ENCODE data around the gene TBL1X. TPM values are rescaled to one million over a fixed set of nuclear protein-coding genes. Genes with fewer than 3 reads are reported as not detected.

Gene TBL1X
- total RNA-seq, 1 experiment from 2014 or later: 17.6 TPM

- Histone ChIP-seq H3K4me3 (no peak overlapping the region), H2AFZ (no peak overlapping the region), H3K36me3 (ENCODE audit: low read depth) (no peaks in the 10 kb centered on the region), H3K4me1 (replicated peaks; ENCODE audit: insufficient read depth) (no peaks in the 10 kb centered on the region), H3K79me2 (ENCODE audit: low read depth) (no peaks in the 10 kb centered on the region), H4K20me1 (ENCODE audit: insufficient read depth) (no peaks in the 10 kb centered on the region), H3K27me3 (ENCODE audit: insufficient read depth, low read depth) (no peaks in the 10 kb centered on the region), H3K9me2 (ENCODE audit: insufficient read depth) (no peaks in the 10 kb centered on the region), H3F3A (ENCODE audit: insufficient read depth, low read depth) (no peaks in the 10 kb centered on the region), H3K4me2 (no peak overlapping the region), H3K27ac (no peak overlapping the region), H3K9me3 (ENCODE audit: insufficient read depth, low read depth) (no peaks in the 10 kb centered on the region)
- ChIA-PET CTCF (no interaction called here), POLR2A (ENCODE audit: unreplicated experiment) (no interaction called here)
- DNase-seq: no peak
- no peak for TF ChIP-seq CTCF (conservative IDR thresholded peaks at IDR 0.05)
- TF ChIP-seq EZH2 (IDR thresholded peaks at IDR 0.05; ENCODE audit: low read depth): no peak
- intact Hi-C loops (cut with micrococcal nuclease; ENCODE audit: unreplicated experiment): no loop called here
- BruUV-seq (replicated peaks): no TSS peak
Observed at GRCh38 chrX:9576059-9576458, 111.2 kb downstream of the TBL1X start.

- no peak for DNase-seq
- no peak overlapping the region for H2AFZ ChIP-seq
- intact Hi-C loops (cut with micrococcal nuclease; ENCODE audit: unreplicated experiment): no loop called here
- H4K20me1 ChIP-seq (ENCODE audit: insufficient read depth): no peaks in the 10 kb centered on the region
- no peak overlapping the region for H3K4me3 ChIP-seq
- no peaks in the 10 kb centered on the region for H3K9me3 ChIP-seq (ENCODE audit: insufficient read depth, low read depth)
- no peaks in the 10 kb centered on the region for H3K9me2 ChIP-seq (ENCODE audit: insufficient read depth)
- BruUV-seq (replicated peaks): no TSS peak
- H3K4me1 ChIP-seq (replicated peaks; ENCODE audit: insufficient read depth): no peaks in the 10 kb centered on the region
- no peak overlapping the region for H3K4me2 ChIP-seq
- no peak for TF ChIP-seq CTCF (conservative IDR thresholded peaks at IDR 0.05)
- no peak for TF ChIP-seq EZH2 (IDR thresholded peaks at IDR 0.05; ENCODE audit: low read depth)
- H3K79me2 ChIP-seq (ENCODE audit: low read depth): no peaks in the 10 kb centered on the region
- no peaks in the 10 kb centered on the region for H3K27me3 ChIP-seq (ENCODE audit: insufficient read depth, low read depth)
- H3K27ac ChIP-seq: no peak overlapping the region
- no peaks in the 10 kb centered on the region for H3K36me3 ChIP-seq (ENCODE audit: low read depth)
- no peaks in the 10 kb centered on the region for H3F3A ChIP-seq (ENCODE audit: insufficient read depth, low read depth)
- CTCF ChIA-PET: no interaction called here
- POLR2A ChIA-PET (ENCODE audit: unreplicated experiment): interaction anchor here (0.7 kb wide), 1 partner anchor 161 kb away, joined by 3 read pairs; no protein-coding TSS in a partner anchor
Observed at GRCh38 chrX:9577555-9577954, 112.7 kb downstream of the TBL1X start.

GRCh38 chrX:9578083-9578779 is 113.4 kb downstream of the TBL1X start:
- Histone ChIP-seq H3K27me3 (ENCODE audit: insufficient read depth, low read depth) (no peaks in the 10 kb centered on the region), H4K20me1 (ENCODE audit: insufficient read depth) (no peaks in the 10 kb centered on the region), H3K9me2 (ENCODE audit: insufficient read depth) (no peaks in the 10 kb centered on the region), H3K27ac (no peak overlapping the region), H3K36me3 (ENCODE audit: low read depth) (no peaks in the 10 kb centered on the region), H3K4me1 (replicated peaks; ENCODE audit: insufficient read depth) (no peaks in the 10 kb centered on the region), H3K9me3 (ENCODE audit: insufficient read depth, low read depth) (no peaks in the 10 kb centered on the region), H2AFZ (no peak overlapping the region), H3K4me2 (no peak overlapping the region), H3K79me2 (ENCODE audit: low read depth) (no peaks in the 10 kb centered on the region), H3K4me3 (no peak overlapping the region), H3F3A (ENCODE audit: insufficient read depth, low read depth) (no peaks in the 10 kb centered on the region)
- CTCF ChIA-PET: no interaction called here
- intact Hi-C loops (cut with micrococcal nuclease; ENCODE audit: unreplicated experiment): no loop called here
- no peak for TF ChIP-seq EZH2 (IDR thresholded peaks at IDR 0.05; ENCODE audit: low read depth)
- no peak for TF ChIP-seq CTCF (conservative IDR thresholded peaks at IDR 0.05)
- BruUV-seq (replicated peaks): no TSS peak
- POLR2A ChIA-PET (ENCODE audit: unreplicated experiment): no interaction called here
- no peak for DNase-seq

Data from PC-9 (cell line).